GM21367 (cell line): ENCODE measurements around the gene SH2D3C.

ENCODE experiments used
- ATAC-seq: cut with Tn5 transposase; IDR thresholded peaks from one replicate; pipeline ENCODE4 v1.9.1; 2021; ENCODE audit not compliant: unreplicated experiment

SH2D3C gene

GRCh38 chr9:127721391-127721821 lies 57.1 kb downstream of the SH2D3C start:
- ATAC-seq, result no peak

- ATAC-seq, result no peak
Observed at GRCh38 chr9:127720865-127721227, 57.6 kb downstream of the SH2D3C start.

- no peak for ATAC-seq
Observed at GRCh38 chr9:127720031-127720864, 58.2 kb downstream of the SH2D3C start.

GRCh38 chr9:127717766-127718165 lies 60.7 kb downstream of the SH2D3C start:
- ATAC-seq, result no peak

GRCh38 chr9:127716412-127716811 lies 62.1 kb downstream of the SH2D3C start:
- no peak for ATAC-seq

- ATAC-seq, result peak; percentile 86
Observed at GRCh38 chr9:127715470-127716337, 62.8 kb downstream of the SH2D3C start, which contains the start of the genes PTRH1 and TTC16. Gene PTRH1 (minus strand): TSS chr9:127715663. CDS start chr9:127715639, 24 bp downstream. Gene TTC16 (plus strand): TSS chr9:127716079. CDS start chr9:127716146, 67 bp downstream.

GRCh38 chr9:127714951-127715469 lies 63.5 kb downstream of the SH2D3C start:
- no peak for ATAC-seq

GRCh38 chr9:127714020-127714750 lies 64.3 kb downstream of the SH2D3C start:
- no peak for ATAC-seq

GRCh38 chr9:127712867-127713266 lies 65.6 kb downstream of the SH2D3C start:
- ATAC-seq, result no peak

GRCh38 chr9:127712371-127712770 lies 66.1 kb downstream of the SH2D3C start:
- no peak for ATAC-seq

- no peak for ATAC-seq
Observed at GRCh38 chr9:127711831-127712274, 66.6 kb downstream of the SH2D3C start.

GRCh38 chr9:127711226-127711701 lies 67.2 kb downstream of the SH2D3C start:
- no peak for ATAC-seq

GRCh38 chr9:127710204-127710783 lies 68.2 kb downstream of the SH2D3C start:
- ATAC-seq, result no peak

GRCh38 chr9:127708952-127709587 lies 69.4 kb downstream of the SH2D3C start:
- ATAC-seq, result no peak

GRCh38 chr9:127707766-127708165 lies 70.7 kb downstream of the SH2D3C start:
- no peak for ATAC-seq

- no peak for ATAC-seq
Observed at GRCh38 chr9:127706836-127707241, 71.6 kb downstream of the SH2D3C start, which contains the start of gene CFAP157. Gene CFAP157 (plus strand): TSS chr9:127706988. CDS start chr9:127707032, 44 bp downstream.

GRCh38 chr9:127705577-127706379 lies 72.7 kb downstream of the SH2D3C start:
- no peak for ATAC-seq

- ATAC-seq, result no peak
Observed at GRCh38 chr9:127703289-127703946, 75.0 kb downstream of the SH2D3C start.
